Upper lobe of right lung (tissue), 1 donor: ENCODE results near the gene RSRC1. TPM values are rescaled to one million over a fixed set of nuclear protein-coding genes. Genes with fewer than 3 reads are reported as not detected.

Experiments
- ATAC-seq: fragments of 200-7000 bp; cut with Tn5 transposase; one replicate; pipeline ENCODE4 v1.9.1; 2020; ENCODE audit warnings: mild to moderate bottlenecking, moderate library complexity
- DNase-seq: peaks from one replicate; pipeline ENCODE4 v3.0.0-alpha.2; 2020
- H3K27ac ChIP-seq: fragments of 200-600 bp; one replicate; pipeline ENCODE4 v1.8.0; 2022
- H3K27me3 ChIP-seq: fragments of 200-600 bp; one replicate; pipeline ENCODE4 v1.8.0; 2022; ENCODE audit warnings: mild to moderate bottlenecking
- H3K36me3 ChIP-seq: fragments of 200-600 bp; one replicate; pipeline ENCODE4 v1.8.0; 2022
- H3K4me1 ChIP-seq: fragments of 200-600 bp; one replicate; pipeline ENCODE4 v1.8.0; 2022
- H3K4me3 ChIP-seq: fragments of 200-600 bp; one replicate; pipeline ENCODE4 v1.8.0; 2022; ENCODE audit warnings: mild to moderate bottlenecking
- H3K9me3 ChIP-seq: fragments of 200-600 bp; one replicate; pipeline ENCODE4 v1.8.0; 2022
- intact Hi-C: fragments of 100-400 bp; cut with DNase I; formaldehyde crosslinking; loops from one replicate; pipeline ENCODE4 v1.11.0; 2022
- total RNA-seq: library from RNA; stranded (reverse); fragmentation: NEBNext Ultra II Directional; extraction: Animal tissue kit (Norgen Biotek cat#: 25700); gene quantifications from one replicate; pipeline ENCODE4 v1.2.1, GENCODE V29; 2021
- TF ChIP-seq, protein P1 (sequence below): fragments of 200-600 bp; IDR thresholded peaks from one replicate; pipeline ENCODE4 v1.8.0; 2022; ENCODE audit warnings: antibody characterized with exemption
- donor health status: DM: no; HTN: yes; CAD: no; lungs with severe emphysema.

RSRC1 gene
- total RNA-seq, 1 donor from 2014 or later = 28.1 TPM

DNA sequence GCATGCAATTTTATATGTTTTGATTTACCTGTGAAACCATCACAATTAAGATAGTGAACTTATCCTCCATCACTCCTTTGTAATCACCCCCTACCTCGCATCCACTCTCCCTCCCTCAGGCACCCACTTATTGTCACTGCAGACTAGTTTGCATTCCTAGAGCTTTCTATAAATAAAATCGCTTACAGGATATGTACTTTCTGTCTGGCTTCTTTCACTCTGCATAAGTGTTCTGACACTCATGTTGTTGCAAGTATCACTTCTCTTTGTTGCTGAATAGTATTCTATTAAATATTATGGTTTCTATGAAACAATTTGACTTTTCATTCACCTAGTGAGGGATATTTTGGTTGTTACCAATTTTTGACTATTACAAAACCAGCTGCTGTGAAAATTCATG lies 139.3 kb downstream of the RSRC1 start:
- H3K4me1 ChIP-seq = no peaks in the 10 kb centered on the region
- TF ChIP-seq, protein P1, sequence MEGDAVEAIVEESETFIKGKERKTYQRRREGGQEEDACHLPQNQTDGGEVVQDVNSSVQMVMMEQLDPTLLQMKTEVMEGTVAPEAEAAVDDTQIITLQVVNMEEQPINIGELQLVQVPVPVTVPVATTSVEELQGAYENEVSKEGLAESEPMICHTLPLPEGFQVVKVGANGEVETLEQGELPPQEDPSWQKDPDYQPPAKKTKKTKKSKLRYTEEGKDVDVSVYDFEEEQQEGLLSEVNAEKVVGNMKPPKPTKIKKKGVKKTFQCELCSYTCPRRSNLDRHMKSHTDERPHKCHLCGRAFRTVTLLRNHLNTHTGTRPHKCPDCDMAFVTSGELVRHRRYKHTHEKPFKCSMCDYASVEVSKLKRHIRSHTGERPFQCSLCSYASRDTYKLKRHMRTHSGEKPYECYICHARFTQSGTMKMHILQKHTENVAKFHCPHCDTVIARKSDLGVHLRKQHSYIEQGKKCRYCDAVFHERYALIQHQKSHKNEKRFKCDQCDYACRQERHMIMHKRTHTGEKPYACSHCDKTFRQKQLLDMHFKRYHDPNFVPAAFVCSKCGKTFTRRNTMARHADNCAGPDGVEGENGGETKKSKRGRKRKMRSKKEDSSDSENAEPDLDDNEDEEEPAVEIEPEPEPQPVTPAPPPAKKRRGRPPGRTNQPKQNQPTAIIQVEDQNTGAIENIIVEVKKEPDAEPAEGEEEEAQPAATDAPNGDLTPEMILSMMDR = no peak
- ATAC-seq (no peak), DNase-seq (no peak)
- intact Hi-C loops = no loop called here
- H3K36me3 ChIP-seq = no peaks in the 10 kb centered on the region
- no peaks in the 10 kb centered on the region for H3K27me3 ChIP-seq
- H3K4me3 ChIP-seq = no peak overlapping the region
- no peak overlapping the region for H3K27ac ChIP-seq
- no peaks in the 10 kb centered on the region for H3K9me3 ChIP-seq

DNA sequence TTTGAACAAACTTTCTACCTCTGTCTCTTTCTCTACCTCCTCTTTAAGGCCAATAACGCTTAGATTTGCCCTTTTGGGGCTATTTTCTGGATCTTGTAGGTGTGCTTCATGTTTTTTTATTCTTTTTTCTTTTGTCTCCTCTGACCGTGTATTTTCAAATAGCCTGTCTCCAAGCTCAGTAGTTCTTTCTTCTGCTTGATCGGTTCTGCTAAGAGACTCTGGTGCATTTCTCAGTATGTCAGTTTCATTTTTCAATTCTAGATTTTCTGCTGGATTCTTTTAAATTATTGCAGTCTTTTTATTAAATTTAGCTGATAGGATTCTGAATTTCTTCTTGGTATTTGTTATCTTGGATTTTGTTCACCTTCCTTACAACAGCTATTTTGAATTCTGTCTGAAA lies 148.7 kb downstream of the RSRC1 start:
- H3K4me3 ChIP-seq = no peak overlapping the region
- DNase-seq (no peak), ATAC-seq (no peak)
- H3K9me3 ChIP-seq = no peaks in the 10 kb centered on the region
- intact Hi-C loops = no loop called here
- no peaks in the 10 kb centered on the region for H3K36me3 ChIP-seq
- H3K4me1 ChIP-seq = no peaks in the 10 kb centered on the region
- TF ChIP-seq, protein P1 = no peak
- no peak overlapping the region for H3K27ac ChIP-seq
- no peaks in the 10 kb centered on the region for H3K27me3 ChIP-seq

DNA sequence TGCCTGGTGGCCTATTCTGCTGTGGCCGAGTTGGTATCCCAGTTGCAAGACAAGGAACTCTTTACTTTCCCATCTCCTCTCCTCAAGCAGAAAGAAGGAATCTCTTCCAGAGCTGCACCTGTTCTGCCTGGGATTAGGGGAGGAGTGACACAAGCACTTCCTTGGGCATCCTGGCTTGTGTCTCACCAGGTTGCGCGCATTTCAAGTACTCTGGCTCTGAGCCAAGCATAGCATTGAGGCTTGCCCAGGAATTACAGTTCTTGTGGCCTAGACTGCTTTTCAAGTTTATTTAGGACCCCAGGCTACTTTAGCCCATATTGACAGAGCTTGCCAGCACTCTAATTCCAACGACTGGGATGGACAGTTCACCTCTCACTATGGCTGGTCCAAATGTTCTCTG lies 150.5 kb downstream of the RSRC1 start:
- Histone ChIP-seq H3K4me3 (no peak overlapping the region), H3K27me3 (no peaks in the 10 kb centered on the region), H3K4me1 (no peaks in the 10 kb centered on the region), H3K9me3 (peaks cover 3% of the 10 kb centered on the region), H3K36me3 (no peaks in the 10 kb centered on the region), H3K27ac (no peak overlapping the region)
- TF ChIP-seq, protein P1 = no peak
- no peak for DNase-seq
- intact Hi-C loops = no loop called here
- no peak for ATAC-seq

DNA sequence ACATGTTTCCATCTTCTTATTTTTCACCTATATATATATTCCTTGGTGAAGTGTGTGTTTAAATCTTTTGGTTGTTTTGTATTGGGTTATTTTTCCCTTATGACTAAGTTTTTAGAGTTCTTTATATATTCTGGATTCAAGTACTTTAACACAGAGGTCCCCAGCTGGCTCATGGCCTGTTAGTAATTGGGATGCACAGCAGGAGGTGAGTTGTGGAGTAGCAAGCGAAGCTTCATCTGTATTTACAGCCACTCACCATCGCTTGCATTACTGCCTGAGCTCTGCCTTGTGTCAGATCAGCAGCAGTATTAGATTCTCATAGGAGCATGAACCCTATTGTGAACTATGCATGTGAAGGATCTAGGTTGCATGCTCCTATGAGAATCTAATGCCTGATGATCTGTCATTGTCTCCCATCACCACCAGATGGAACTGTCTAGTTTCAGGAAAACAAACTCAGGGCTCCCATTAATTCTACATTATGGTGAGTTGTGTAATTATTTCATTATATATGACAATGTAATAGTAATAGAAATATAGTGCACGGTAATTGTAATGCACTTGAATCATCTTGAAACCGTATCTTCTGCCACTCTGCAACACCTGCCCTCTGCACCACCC lies 151.6 kb downstream of the RSRC1 start:
- Histone ChIP-seq H3K27me3 (no peaks in the 10 kb centered on the region), H3K36me3 (no peaks in the 10 kb centered on the region), H3K4me1 (no peaks in the 10 kb centered on the region), H3K9me3 (peaks cover 14% of the 10 kb centered on the region), H3K27ac (no peak overlapping the region), H3K4me3 (no peak overlapping the region)
- ATAC-seq (no peak), DNase-seq (no peak)
- intact Hi-C loops = no loop called here
- TF ChIP-seq, protein P1 = no peak

DNA sequence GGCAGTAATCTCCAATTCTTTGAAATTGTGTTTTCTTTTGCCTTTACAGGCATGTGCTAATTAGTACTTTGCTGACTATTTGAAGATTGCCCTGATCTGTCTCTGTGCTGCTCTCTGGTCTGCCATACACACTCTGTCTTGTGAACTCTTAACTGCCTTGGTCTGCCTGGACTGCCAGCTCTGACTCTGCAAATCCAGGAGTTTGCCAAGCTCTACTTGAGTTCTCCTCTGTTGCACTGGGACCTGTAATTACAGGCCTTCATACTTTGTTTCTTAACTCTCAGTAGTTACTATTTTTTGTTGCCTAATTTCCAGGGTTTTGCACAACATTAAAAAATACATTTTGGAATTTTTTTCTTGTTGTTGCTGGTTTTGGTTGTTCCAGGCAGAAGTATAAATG lies 155.0 kb downstream of the RSRC1 start:
- DNase-seq = no peak
- H3K36me3 ChIP-seq = no peaks in the 10 kb centered on the region
- TF ChIP-seq, protein P1 = no peak
- no peak overlapping the region for H3K27ac ChIP-seq
- no peaks in the 10 kb centered on the region for H3K4me1 ChIP-seq
- peaks cover 31% of the 10 kb centered on the region for H3K9me3 ChIP-seq
- no peak overlapping the region for H3K4me3 ChIP-seq
- no peaks in the 10 kb centered on the region for H3K27me3 ChIP-seq
- intact Hi-C loops = no loop called here
- ATAC-seq = no peak

DNA sequence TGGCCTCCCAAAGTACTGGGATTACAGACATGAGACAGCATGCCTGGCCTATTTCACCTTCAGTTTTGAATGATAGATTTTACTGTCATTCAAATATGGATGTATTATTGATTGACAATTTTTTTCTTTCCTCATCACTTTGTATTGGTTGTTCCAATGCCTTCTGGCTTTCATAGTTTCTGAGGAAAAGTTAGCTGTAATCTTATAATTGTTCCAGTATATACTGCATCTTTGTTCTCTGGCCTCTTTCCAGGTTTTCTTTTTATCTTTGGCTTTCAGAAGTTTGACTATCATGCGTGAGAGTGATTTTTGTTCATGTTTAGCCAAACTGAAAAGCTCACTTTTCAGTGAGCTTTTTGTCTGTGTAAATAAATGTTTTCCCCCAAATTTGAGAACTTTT lies 157.1 kb downstream of the RSRC1 start:
- Histone ChIP-seq H3K36me3 (no peaks in the 10 kb centered on the region), H3K4me1 (no peaks in the 10 kb centered on the region), H3K27ac (no peak overlapping the region), H3K4me3 (no peak overlapping the region), H3K9me3 (peaks cover 31% of the 10 kb centered on the region), H3K27me3 (no peaks in the 10 kb centered on the region)
- no peak for ATAC-seq
- TF ChIP-seq, protein P1 = no peak
- no peak for DNase-seq
- intact Hi-C loops = no loop called here
